NCI-H146 treated with DMSO at 0.1 percent for 48 hours (cell line): ENCODE data around the gene KLF3.

Experiments
- DNase-seq: peaks from one replicate; lab custom pipeline; 2025; ENCODE audit not compliant: unreplicated experiment; lab: John Stamatoyannopoulos, UW

Gene KLF3

DNA sequence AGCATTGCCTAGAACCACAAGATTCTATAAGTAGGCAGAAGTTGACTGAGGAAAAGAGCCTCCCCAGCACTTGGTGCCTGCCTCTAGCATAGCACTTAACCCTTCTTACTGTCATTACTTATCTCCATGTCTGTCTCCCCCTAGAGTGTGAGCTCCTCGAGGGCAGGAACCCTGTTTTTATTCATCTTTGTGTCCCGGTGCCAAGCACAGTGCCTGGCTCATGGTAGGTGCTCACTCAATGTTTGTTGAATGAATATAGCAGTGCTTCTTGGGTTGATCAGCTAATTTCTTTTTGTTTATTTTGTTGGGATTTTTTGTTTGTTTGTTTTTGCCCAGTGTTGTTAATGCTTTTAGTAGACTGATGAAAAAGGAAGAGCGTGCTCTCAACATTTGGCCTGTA, 30.3 kb downstream of the KLF3 start:
- DNase-seq: no peak

DNA sequence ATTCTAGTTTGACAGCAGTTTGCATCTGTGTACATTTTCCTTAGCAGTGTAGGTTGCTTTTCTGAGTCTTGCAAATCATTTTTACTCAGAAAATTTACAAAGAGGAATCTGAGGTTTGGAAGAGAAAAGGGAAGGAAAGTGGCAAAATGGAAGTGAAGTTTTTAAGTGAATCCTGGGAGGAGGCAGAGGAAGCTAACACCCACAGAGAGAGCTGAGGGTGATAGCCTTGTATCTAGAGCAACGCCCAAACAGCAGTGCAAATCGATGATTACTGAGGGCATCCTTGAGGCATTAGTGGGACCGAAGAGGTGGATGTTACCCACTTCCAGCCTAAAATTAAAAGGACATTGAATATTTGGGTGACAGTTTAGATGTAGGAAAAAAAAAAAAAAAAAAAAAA, 31.8 kb downstream of the KLF3 start:
- DNase-seq: no peak

DNA sequence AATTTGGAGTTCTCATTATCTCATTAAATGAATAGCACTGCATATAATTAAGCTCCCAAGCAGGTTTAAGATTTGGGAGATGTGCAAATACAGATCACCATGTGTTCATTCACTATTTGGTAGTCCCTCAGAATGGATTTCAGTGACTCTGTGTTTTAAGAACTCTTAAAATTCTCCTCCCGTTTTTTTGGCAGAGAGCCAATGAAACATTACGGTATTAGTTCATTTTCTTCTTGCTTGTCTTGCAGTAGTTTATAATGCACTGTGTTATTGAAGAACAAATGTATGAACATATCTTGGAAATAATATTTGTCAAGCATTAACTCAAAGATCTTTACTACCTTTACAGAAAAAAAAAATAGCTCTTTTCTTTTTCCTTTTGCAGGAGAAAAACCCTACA, 32.7 kb downstream of the KLF3 start:
- no peak for DNase-seq

DNA sequence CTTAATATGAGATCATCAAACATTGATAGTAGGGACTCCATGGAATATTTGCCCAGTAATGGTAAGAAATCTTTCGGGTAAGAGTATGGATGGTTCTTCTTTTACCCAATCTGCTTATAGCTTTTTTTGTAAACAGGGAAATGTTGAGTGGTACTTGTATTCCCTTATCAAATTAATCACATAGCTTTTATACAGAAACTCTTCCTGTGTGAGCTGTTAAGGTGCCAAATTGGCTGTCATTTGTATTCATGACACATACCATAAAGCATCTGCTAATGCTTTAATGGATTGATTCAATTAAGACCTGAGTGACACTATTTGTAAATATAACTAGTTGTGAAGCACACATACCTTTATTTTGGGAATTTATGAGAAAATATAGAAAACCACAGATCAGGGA, 34.2 kb downstream of the KLF3 start:
- DNase-seq: no peak

DNA sequence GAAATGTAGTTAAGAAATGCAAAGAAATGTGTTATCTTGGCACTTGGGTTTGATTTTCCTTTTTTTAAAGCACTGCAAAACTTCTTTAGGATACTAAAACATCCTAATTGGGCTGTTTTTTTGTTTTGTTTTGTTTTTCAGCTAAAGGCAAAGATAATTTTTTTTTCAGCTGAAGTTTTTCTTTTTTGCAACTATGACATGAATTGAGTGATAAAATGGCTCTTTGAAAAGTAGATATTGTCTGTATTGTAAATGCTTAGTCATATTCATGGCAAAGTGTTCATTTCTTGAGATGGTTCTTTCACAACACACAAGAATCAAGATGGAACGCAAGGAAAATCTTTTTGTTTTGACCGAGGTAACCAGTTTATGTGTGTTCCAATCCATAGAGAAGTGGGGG, 35.1 kb downstream of the KLF3 start:
- DNase-seq: no peak

DNA sequence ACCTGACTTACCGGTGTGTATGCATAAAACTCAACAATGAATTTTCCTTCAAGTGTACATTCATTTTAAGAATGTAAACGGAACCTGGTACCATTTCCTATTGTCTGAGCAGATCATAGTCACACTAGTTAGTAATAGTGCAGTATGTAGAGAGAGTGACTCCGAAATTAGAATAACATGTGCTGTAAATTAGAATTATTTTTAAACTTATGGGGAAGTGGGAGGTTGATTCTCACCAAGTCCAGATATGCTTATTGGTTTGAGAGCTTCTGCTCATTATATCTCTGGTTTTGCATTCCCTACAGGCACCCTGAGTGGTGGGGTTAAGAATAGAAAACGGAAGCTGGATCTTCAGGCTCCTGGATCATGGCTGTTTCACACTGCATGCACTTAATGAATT, 39.6 kb downstream of the KLF3 start:
- no peak for DNase-seq

DNA sequence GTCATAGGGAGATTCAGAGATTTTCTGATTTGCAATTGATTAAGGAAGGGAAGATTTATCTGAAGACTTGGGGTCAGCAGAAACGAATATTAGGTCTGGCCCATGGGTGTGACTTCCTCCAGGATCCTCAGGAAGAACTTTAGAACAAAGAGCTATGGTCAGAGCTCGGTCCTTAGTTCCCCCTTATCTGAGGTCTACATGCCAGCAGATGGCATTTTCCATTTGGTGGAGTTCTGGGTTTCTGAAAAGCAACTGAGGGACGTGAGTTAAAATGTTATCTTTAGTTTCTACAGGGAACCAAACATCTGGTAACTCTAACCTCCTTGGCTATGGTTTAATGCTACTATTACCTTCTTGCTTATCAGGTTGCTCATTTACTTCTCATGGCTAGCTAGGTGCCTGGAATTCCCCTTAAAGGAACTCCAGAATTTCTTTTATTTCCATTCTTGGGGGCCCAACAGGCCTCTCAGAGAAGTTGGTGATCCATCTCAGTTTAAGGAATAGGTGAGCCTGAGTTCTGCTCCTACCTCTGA, 40.7 kb downstream of the KLF3 start:
- no peak for DNase-seq

DNA sequence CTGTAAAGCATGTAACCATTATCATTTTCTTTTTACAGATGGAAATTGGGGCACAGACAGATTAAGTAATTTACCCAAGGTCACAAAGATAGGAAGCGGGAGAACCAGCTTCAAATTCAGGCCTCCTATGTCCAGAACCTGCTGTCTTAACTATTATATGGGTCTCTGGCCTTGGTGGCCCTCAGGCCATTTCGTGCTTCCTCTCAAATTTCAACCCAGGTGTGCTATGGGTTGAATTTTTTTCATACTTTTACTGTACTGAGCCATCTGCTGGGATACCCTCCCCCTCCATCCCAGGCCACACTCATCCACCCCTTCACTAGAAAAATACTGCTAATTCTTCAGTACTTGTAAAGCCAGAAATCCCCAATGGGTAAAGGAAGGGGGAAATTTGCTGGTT, 42.3 kb downstream of the KLF3 start:
- DNase-seq: no peak

DNA sequence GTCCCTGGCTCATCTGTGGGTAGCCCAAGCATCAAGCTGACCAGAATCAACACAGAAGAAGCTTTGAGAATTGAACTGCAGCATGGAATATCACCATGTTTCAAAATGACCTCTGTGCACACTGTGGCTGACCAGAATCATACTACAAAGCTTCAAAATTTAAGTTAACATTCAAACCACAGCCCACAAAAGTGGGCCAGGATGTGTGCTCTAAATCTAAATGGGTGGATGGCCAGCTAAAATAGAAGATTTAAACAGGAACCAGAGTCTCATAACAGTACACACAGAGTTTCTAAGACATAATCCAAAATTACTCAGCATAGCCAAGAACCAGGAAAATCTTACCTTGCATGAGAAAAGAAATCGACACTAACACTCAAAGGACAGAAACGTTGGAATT, 46.1 kb downstream of the KLF3 start:
- no peak for DNase-seq

DNA sequence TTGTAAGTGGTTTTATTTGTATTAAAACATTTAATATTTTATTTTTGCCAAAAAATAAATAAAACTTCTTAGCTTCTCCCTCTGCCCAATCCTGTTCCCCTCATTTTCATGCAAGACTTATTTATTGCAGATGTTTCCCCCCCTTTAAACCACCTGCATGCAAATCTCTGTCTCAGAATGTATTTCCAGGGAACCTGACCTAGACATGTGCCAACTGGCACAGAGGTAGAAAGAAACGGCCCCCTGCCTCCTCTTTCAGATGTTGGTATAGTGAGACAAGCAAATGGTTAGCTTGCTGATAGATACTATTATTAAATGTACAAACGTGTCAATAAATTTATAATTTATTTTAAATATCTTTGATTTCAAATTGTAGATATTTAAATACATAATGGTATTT, 47.1 kb downstream of the KLF3 start:
- DNase-seq: no peak

DNA sequence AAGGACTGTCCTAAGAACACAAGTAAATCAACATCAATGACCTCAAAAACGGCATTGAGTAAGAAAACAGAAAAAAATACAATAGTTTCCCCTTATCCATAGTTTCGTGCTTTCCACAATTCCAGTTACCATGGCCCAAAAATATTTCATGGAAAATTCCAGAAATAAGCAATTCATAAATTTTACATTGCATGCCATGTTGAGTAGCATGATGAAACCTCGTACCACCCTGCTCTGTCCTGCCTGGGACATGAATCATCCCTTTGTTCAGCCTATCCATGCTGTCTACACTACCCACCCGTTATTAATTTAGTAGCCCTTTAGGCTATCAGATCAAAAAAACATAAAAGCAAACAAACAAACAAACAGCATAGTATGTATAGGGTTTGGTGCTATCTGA, 51.1 kb downstream of the KLF3 start:
- DNase-seq: no peak

DNA sequence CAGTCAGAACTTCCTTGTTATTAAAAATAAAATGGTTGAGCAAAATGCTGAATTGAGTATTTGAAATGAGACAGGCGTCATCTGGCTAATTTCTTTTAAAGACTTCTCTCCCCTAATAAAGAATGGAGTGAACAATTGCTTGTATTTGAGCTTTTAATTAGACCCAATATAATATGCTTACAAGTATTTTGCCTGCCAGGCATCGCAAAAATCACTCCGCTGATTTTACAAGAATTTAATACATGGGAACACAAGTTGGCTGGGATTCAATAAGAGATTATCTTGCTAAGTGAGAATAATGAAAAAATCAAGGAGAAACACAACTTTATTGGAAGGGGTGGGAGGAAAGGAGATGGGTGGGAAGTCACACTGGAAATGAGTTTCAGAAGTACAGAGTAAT, 52.3 kb downstream of the KLF3 start:
- no peak for DNase-seq

DNA sequence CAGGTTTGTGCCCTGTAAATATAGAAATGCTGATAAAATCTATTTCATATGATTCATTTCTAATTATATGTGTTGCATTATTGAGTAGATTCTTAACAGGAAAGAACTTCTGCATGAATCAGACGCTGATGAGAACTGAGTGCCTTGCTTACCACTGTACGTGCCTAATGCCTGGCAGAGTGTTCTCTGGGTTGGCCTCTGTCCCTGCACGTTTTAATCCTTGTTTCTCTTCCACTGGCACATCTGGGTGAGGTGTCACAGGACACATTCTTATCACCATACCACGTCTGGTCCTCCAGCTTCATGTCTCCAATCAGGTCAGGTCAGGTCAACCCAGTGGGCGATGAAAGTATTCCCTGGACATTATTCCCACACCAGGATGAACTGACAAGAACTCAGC, 53.6 kb downstream of the KLF3 start:
- DNase-seq: no peak

DNA sequence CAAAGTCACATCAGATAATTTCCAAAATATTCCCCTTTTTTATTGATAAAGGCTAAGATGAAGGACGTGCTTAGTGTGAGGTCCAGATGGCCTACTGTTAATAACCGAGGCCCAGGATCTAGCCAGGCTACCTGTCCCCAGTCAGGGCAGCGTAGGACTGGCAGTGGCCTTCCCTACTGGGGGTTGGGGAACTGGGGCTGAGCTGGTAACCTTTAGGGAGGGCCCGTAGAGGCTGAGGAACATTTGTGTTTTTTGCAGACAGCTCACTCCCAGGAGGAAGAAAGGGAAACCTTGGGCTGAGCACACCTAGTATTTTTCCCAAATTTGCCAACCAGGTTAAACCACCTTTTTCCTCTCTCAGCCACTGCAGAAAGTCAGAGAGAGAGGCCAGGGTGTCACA, 59.1 kb downstream of the KLF3 start:
- DNase-seq: no peak

DNA sequence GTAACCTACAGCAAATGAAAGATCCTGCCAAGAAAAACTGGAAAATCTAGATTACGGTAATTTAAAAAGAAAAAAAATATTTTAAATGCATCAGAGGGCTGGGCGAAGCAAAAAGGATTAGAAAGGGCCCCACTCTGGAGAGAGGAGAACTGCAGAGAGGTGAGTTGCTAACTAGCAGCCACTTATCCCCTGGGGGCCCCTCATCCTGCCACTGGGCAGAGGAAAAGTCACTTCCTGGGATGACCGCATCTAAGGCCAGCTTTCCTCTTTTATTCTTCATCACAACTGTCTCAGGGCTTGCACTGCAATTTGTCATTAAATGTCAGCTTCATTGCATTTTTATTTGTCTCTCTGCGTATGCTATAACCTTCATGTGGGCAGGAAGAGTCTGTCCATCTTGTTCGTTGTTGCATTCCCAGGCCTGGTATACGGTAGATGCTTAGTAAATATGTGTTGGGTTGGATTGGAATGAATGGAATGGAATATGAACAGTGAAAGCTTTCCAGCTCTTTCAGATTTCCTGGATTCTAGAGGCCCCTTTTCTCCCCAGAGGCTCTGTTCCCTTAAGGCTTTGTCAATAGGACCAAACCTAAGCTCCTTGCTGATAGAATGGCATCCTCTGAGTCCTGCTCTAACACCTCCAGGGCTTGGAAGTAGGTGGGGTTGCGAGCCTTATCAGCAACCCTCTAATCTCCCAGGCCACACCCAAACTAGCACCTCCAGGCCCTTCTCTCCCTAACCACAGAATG, 59.9 kb downstream of the KLF3 start:
- no peak for DNase-seq

DNA sequence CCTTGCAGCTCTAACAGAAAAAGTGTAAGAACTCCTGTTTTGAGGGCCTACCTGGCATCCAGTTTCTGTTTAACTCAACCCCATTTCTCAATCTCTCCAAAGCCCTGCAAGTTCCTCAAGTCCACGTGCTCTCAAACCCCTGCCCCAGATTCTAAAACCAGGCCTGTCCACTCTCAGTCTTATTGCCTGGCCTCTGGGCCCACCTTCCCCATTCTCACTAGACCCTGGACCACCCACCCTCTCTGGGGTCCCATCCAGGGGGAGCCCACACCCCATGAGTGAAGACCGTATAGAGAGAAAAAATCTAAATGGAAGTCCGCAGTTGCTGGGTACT, 60.4 kb downstream of the KLF3 start:
- no peak for DNase-seq

DNA sequence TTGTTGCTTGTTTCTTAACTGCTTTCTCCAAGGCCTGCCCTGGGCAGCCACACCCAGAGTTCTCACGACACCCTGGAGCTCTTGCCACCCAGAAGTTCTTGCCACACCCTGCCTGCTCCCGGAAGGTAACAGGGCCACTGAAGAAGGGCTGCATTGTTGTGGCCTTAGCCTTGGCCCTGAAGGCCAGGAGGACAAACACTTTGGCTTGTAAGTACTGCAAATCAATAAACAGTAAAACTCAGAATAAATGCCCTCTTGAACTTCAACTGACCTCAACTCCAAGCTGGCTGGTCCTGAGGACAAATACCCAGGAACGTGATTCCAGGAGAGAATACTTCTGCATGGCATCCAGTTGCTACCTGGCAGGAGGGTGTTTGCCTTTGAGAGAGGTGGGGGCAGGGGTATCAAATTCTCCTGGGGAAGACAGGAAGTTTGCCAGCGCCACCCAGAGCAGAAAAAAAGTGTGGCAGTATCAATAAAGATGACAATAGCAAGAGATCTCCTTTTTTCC, 64.7 kb downstream of the KLF3 start:
- DNase-seq: peak; percentile 22

DNA sequence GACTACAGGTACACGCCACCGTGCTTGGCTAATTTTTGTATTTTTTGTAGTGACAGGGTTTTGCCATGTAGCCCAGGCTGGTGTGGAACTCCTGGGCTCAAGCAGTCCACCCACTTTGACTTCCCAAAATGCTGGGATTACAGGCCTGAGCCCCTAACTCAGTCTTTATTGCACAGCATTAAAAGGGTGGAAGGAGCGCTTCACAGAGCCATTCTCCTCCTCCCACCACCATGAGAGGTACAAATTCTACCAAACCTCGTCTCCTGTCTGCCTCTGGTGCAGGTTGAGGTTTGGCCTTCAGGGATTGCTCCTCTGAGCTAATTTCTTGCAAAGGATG, 66.5 kb downstream of the KLF3 start:
- no peak for DNase-seq

DNA sequence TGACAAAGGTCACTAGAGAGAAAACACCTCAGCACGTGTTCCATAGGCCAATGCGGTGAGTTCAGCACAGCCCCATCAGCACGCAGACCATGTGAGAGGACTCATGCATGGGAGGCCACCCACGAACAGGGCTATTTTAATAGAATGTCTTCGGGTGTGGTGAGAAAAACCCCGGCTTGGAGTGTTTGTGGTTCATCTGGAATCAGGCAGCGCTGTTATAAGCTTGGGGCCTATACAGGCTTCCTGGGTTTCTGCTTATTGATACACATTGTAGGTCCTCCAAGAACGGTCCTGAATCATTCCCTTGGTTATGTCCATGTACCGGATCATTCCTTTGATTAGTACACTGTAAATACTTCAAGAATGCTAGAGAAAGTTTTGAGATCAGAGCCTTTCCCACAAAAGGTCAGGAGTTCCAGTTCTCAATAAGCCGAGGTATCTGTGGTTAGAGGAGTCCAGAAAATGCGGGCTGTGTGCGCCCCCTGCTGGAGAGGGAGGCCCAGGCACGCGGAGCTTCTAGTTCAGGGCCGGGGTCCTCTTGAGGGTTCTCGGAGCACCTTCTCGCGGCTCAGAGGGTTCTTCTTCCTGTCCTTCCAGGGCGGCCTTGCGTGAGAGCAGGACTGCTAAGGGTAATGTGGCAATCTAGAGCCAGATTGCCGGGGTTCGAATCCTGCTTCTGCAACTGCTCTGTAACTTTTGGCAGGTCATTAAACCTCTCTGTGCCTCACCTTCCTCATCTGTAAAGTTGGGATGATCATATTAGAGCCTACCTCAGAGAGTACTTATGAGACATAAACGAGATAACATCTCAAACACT, 67.0 kb downstream of the KLF3 start:
- DNase-seq: peak; percentile 55

DNA sequence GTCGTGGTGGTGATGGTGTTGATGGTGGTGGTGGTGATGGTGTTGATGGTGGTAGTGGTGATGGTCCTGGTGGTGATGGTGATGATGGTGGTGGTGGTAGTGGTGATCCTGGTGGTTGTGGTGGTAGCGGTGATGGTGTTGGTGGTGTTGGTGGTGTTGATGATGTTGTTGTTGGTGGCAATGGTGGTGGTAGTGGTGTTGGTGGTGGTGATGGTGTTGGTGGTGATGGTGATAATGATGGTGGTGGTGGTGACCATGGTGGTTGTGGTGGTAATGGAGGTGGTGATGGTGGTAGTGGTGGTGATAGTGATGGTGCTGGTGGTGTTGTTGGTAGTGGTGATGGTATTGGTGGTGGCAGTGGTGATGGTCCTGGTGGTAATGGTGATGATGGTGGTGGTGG, 69.7 kb downstream of the KLF3 start:
- no peak for DNase-seq

DNA sequence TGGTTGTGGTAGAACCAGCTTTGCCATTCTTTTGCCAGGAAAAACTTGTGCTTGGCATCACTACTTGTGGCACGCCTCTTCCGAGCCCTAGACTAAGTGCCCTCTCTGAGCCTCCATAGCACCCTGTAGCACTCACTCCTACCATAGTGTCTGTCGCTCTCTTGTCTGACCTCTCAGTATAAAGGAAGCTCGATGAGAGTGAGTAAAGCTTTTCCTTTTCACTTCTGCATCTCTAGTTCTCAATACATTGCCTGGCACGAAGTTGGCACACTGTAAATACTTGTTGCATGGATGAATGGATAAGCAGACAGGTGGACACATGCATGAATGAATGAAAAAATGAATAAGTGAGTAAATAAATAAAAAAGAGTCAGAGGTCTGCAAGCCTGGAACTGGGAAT, 70.4 kb downstream of the KLF3 start:
- no peak for DNase-seq

DNA sequence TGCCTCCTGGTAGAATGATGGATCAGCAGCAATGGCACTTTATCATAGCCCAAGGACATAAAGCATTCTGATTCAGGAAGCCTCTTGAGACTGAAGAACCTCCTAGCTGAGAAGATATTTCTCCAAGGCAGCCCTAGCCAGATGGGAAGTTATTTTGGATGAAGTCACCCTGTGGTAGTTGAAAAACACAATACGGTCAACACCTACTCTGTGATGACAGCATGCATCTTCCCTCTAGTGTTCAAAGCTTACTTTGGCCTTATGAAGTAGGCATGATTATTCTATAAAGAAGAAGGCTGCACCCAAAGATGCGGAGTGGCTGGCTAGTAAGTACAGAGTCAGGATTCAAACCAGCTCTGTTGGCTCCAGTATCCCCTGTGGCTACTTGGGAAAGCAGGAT, 70.9 kb downstream of the KLF3 start:
- DNase-seq: no peak

DNA sequence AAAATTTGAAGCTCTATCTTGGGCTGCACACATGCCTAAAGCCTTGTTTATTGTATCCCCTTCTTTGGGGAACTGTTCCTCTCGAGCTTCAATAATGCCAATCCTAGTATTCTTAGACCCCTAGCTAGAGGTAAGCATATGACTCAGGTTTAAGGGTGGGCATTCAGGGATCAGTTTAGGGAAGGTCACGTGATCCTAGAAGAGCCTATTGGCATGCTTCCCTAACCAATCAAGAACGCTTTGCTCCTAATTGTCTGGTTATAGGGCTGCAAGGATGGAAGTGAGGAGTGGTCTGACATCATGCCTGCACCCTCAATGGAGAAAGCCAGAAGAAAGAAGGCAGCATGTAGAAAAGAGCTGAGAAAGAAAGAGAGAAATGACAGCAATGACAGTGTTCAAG, 71.9 kb downstream of the KLF3 start:
- DNase-seq: no peak
